Muscle layer of duodenum (tissue), 2 donors: Measurements from ENCODE around the gene SPIRE1.

Experiments
- H3K27ac ChIP-seq: one replicate; pipeline ENCODE4 v1.7.0; 2013; ENCODE audit warnings: mild to moderate bottlenecking, low read length
- H3K27me3 ChIP-seq: one replicate; pipeline ENCODE4 v1.7.0; 2013; ENCODE audit warnings: low read depth, mild to moderate bottlenecking, control low read depth, low read length
- H3K36me3 ChIP-seq, 2 donors: one replicate each; pipeline ENCODE4 v1.7.0; 2013; ENCODE audit warnings: low read length in 2 of 2, control low read depth in 1 of 2, mild to moderate bottlenecking in 1 of 2; ENCODE audit not compliant: insufficient read depth in 2 of 2, control insufficient read depth in 1 of 2
- H3K4me1 ChIP-seq, 2 donors: one replicate each; pipeline ENCODE4 v1.7.0; 2013; ENCODE audit warnings: low read length in 2 of 2, mild to moderate bottlenecking in 2 of 2, control low read depth in 1 of 2, moderate library complexity in 1 of 2; ENCODE audit not compliant: insufficient read depth in 2 of 2, control insufficient read depth in 1 of 2
- H3K4me3 ChIP-seq, 2 donors: one replicate each; pipeline ENCODE4 v1.7.0; 2013; ENCODE audit warnings: low read length in 2 of 2, low read depth in 1 of 2, mild to moderate bottlenecking in 1 of 2
- H3K9me3 ChIP-seq, 2 donors: one replicate each; pipeline ENCODE4 v1.7.0; 2013; ENCODE audit warnings: low read length in 2 of 2, control low read depth in 1 of 2, mild to moderate bottlenecking in 1 of 2; ENCODE audit not compliant: control insufficient read depth in 1 of 2
- donor health status: healthy.

SPIRE1 gene

DNA sequence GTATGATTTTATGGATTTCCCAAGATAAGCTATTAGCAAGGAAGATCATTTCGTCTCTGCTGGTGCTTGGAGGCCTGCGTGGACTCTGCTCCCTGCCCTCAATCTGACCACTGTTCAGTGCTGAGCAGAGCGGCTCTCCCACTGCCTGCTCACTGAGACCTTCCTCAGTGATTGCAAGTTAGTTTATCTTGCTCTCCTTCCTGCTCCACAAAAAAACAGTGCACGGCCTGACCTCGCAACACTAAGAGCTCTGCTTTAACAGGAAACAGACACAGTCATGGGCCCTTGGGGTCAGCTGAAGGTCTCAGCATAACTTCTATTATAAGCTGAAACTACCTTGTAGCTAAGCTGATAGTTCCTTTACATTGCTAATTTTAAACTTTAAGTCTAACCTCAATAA lies 197.0 kb downstream of the SPIRE1 start:
- no peaks in the 10 kb centered on the region for H3K9me3 ChIP-seq
- no peak overlapping the region for H3K27ac ChIP-seq
- H3K4me3 ChIP-seq, result no peak overlapping the region
- H3K36me3 ChIP-seq, result peaks cover 0 to 19% of the 10 kb centered on the region in 2 donors
- no peaks in the 10 kb centered on the region for H3K4me1 ChIP-seq
- H3K27me3 ChIP-seq, result no peaks in the 10 kb centered on the region

DNA sequence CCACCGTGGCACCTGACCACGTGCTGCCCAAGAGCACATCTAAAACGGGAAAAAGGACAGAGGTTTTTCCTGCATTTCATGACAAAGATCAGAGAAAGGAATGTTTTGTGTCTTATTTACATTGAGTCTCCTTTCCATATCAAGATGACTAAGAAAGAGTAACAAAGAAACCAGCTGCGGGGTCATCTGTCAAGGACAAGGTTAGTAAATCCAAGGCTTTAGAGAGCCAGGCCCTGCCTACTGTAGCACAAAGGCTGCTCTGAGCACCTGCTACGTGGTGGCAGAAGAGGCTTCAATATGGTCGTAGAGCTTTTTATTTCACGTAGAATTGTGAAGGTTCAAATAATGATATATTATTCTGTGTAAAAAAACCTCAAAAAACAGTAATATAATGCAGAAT lies 199.1 kb downstream of the SPIRE1 start:
- H3K36me3 ChIP-seq, result peaks cover 0 to 19% of the 10 kb centered on the region in 2 donors

GRCh38 chr18:12456441-12456840 lies 201.5 kb downstream of the SPIRE1 start:
- Histone ChIP-seq H3K4me3 (no peak overlapping the region), H3K9me3 (no peaks in the 10 kb centered on the region), H3K27ac (no peak overlapping the region), H3K36me3 (peaks cover 0 to 19% of the 10 kb centered on the region in 2 donors), H3K27me3 (no peaks in the 10 kb centered on the region), H3K4me1 (no peaks in the 10 kb centered on the region)

More for the DNA sequence above, 199.1 kb downstream of the SPIRE1 start:
- Histone ChIP-seq H3K27me3 (no peaks in the 10 kb centered on the region), H3K27ac (no peak overlapping the region), H3K4me1 (no peaks in the 10 kb centered on the region), H3K4me3 (no peak overlapping the region), H3K9me3 (no peaks in the 10 kb centered on the region)

DNA sequence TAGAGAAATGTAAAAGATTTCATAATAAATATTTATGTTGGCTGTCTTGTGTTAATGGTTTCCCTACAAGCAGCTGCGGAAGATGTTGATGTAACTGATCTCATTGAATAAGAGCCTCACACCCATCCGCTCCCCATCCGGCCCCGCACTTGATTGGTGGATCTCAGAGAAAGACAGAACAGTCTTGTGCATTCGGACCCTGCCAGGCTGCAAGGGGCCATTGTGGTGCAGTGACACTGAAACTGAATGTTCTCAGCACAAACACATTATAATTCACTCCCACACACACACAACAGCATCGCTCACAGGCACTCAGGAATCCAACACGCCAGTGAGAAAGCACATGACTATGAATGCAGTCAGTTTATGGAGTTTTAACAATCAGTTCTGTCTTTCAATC lies 202.4 kb downstream of the SPIRE1 start:
- H3K36me3 ChIP-seq, result peaks cover 0 to 22% of the 10 kb centered on the region in 2 donors

DNA sequence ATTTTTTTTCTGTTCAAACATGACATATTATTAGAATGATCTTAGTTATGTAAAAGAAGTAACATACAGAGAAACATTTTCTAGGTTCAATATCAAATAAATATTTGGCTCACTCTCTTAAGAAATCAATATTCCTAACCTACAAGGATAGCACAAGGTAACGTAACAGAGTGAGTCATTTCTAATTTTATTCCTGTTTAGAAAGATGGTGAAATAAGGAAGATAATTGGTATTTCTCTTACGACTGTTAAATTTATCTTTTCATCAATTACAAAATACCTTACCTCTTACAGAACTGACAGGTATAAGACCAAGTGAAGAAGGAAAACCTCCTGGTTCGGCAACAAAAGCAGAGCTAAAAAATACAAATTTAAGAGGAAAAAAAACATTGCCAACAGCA lies 205.1 kb downstream of the SPIRE1 start:
- Histone ChIP-seq H3K4me1 (no peaks in the 10 kb centered on the region), H3K27me3 (no peaks in the 10 kb centered on the region), H3K36me3 (peaks cover 4 to 24% of the 10 kb centered on the region in 2 donors), H3K9me3 (no peaks in the 10 kb centered on the region), H3K27ac (no peak overlapping the region), H3K4me3 (no peak overlapping the region)

More for the DNA sequence above, 202.4 kb downstream of the SPIRE1 start:
- Histone ChIP-seq H3K27me3 (no peaks in the 10 kb centered on the region), H3K27ac (no peak overlapping the region), H3K4me3 (no peak overlapping the region), H3K4me1 (no peaks in the 10 kb centered on the region), H3K9me3 (no peaks in the 10 kb centered on the region)

- Histone ChIP-seq H3K27ac (no peak overlapping the region), H3K4me3 (no peak overlapping the region), H3K9me3 (no peaks in the 10 kb centered on the region), H3K27me3 (no peaks in the 10 kb centered on the region), H3K36me3 (peaks cover 4 to 24% of the 10 kb centered on the region in 2 donors), H3K4me1 (no peaks in the 10 kb centered on the region)
These were observed 206.5 kb downstream of the SPIRE1 start for GRCh38 chr18:12451428-12451827.

- H3K27me3 ChIP-seq, result no peaks in the 10 kb centered on the region
- no peak overlapping the region for H3K27ac ChIP-seq
- no peak overlapping the region for H3K4me3 ChIP-seq
- H3K4me1 ChIP-seq, result no peaks in the 10 kb centered on the region
- peaks cover 4 to 37% of the 10 kb centered on the region in 2 donors for H3K36me3 ChIP-seq
- H3K9me3 ChIP-seq, result peaks cover 0 to 2% of the 10 kb centered on the region in 2 donors
These were observed 208.7 kb downstream of the SPIRE1 start for GRCh38 chr18:12449051-12449785.

GRCh38 chr18:12445554-12445953 lies 212.4 kb downstream of the SPIRE1 start:
- H3K27me3 ChIP-seq, result no peaks in the 10 kb centered on the region
- H3K9me3 ChIP-seq, result peaks cover 5 to 12% of the 10 kb centered on the region in 2 donors
- peaks cover 4 to 36% of the 10 kb centered on the region in 2 donors for H3K36me3 ChIP-seq
- no peaks in the 10 kb centered on the region for H3K4me1 ChIP-seq
- no peak overlapping the region for H3K4me3 ChIP-seq
- no peak overlapping the region for H3K27ac ChIP-seq

- Histone ChIP-seq H3K27me3 (no peaks in the 10 kb centered on the region), H3K4me3 (no peak overlapping the region), H3K9me3 (peaks cover 5 to 12% of the 10 kb centered on the region in 2 donors), H3K27ac (no peak overlapping the region), H3K36me3 (peaks cover 0 to 29% of the 10 kb centered on the region in 2 donors), H3K4me1 (no peaks in the 10 kb centered on the region)
These were observed 214.4 kb downstream of the SPIRE1 start for GRCh38 chr18:12443551-12443950.

- Histone ChIP-seq H3K36me3 (peaks cover 0 to 29% of the 10 kb centered on the region in 2 donors), H3K9me3 (peaks cover 5 to 12% of the 10 kb centered on the region in 2 donors), H3K27me3 (no peaks in the 10 kb centered on the region), H3K4me1 (no peaks in the 10 kb centered on the region), H3K27ac (no peak overlapping the region), H3K4me3 (no peak overlapping the region)
These were observed 215.0 kb downstream of the SPIRE1 start for GRCh38 chr18:12442946-12443345.

DNA sequence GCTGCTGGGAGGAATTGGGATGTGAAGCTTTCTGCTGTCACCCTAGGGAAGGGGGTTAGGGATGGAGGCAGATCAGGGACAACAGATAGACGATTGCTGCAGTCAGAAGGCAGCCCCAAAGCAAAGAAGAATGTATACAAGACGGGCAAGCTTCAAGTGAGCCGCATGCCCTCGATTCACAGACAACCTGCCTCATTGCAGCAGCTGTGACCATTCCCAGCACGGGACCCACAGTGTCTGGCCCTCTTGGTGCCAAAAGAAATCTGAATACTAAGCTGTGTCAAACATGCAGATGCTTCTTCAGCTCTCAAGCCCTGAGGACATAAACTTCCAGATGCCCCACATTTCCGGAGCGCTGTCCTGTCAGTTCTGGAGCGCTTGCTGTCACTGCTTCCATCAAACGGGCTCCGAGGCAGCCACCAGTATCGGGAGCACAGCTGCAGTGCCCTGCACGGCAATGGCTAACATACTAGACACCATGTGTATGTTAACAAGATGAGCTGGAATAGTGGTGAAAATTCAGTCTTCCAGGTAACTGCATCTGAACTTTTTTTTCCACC lies 216.4 kb downstream of the SPIRE1 start:
- Histone ChIP-seq H3K36me3 (peaks cover 0 to 29% of the 10 kb centered on the region in 2 donors), H3K27ac (no peak overlapping the region), H3K9me3 (peaks cover 5 to 12% of the 10 kb centered on the region in 2 donors), H3K4me1 (no peaks in the 10 kb centered on the region), H3K4me3 (no peak overlapping the region), H3K27me3 (no peaks in the 10 kb centered on the region)
